Vagina (tissue), 2 donors: ENCODE measurements around the gene BMERB1. TPM values are rescaled to one million over a fixed set of nuclear protein-coding genes. Genes with fewer than 3 reads are reported as not detected.

Source experiments
- DNase-seq, 2 donors: peaks; one replicate each; pipeline ENCODE4 v3.0.0-alpha.2; 2017; ENCODE audit errors: extremely low spot score in 2 of 2
- H3K27ac ChIP-seq: fragments of 200-600 bp; sonication (generic); one replicate; pipeline ENCODE4 v1.5.1; 2019
- H3K27me3 ChIP-seq: fragments of 200-600 bp; sonication (generic); one replicate; pipeline ENCODE4 v1.5.1; 2019
- H3K36me3 ChIP-seq, 2 donors: fragments of 200-600 bp; sonication (generic); one replicate each; pipeline ENCODE4 v1.5.1; 2017 to 2019
- H3K4me1 ChIP-seq: fragments of 200-600 bp; sonication (generic); one replicate; pipeline ENCODE4 v1.5.1; 2019
- H3K4me3 ChIP-seq, 2 donors: fragments of 200-600 bp; sonication (generic); 1 replicate in 1 of 2; 2 replicates in 1 of 2; pipeline ENCODE4 v1.5.1; 2016 to 2019
- H3K9me3 ChIP-seq: fragments of 200-600 bp; sonication (generic); one replicate; pipeline ENCODE4 v1.5.1; 2019
- POLR2A ChIP-seq, 2 donors: fragments of 450-650 bp; IDR thresholded peaks; one replicate each; pipeline ENCODE4 v1.6.1; 2017; ENCODE audit warnings: antibody characterized with exemption in 2 of 2, mild to moderate bottlenecking in 2 of 2, moderate library complexity in 2 of 2
- POLR2AphosphoS5 ChIP-seq, 2 donors: sonication (generic); formaldehyde crosslinking; IDR thresholded peaks; one replicate each; pipeline ENCODE4 v1.9.0; 2017; ENCODE audit warnings: antibody characterized with exemption in 2 of 2, mild to moderate bottlenecking in 2 of 2, low read depth in 1 of 2; ENCODE audit not compliant: insufficient read depth in 1 of 2
- intact Hi-C: fragments of 100-400 bp; cut with DNase I; formaldehyde crosslinking; loops from one replicate; pipeline ENCODE4 v1.15.1; 2023
- total RNA-seq: library from RNA; depleted of rRNA; stranded (reverse); fragments of >200 nt; gene quantifications from one replicate; pipeline ENCODE4 v1.2.3, GENCODE V29; 2016
- TF ChIP-seq, protein P1 (sequence below), 3 experiments: fragments of 450-650 bp in 2 of 3; fragments of 200-600 bp in 1 of 3; sonication (generic) in 1 of 3; IDR thresholded peaks; one replicate each; pipeline ENCODE4 v1.5.1; 2017 to 2019; ENCODE audit warnings: antibody characterized with exemption in 3 of 3, mild to moderate bottlenecking in 2 of 3, moderate library complexity in 2 of 3

The BMERB1 gene
- total RNA-seq, 1 donor from 2014 or later = 46.9 TPM

DNA sequence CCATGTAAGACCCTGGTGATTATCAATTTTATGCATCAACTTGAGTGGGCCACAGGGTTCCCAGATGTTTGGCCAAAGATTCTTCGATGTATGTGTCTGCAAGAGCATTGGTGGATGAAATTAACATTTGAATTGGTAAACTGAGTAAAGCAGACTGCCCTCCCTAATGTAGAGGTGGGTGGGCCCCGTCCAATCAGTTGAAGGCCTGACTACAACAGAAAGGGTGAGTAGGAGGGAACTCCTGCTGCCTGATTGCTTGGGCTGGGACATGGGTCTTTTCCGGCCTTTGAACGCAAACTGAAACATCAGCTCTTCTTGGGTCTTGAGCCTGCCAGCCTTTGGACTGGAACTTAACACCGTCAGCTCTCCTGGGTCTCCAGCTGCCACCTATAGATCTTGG, 90.6 kb downstream of the BMERB1 start:
- Histone ChIP-seq H3K9me3 (no peaks in the 10 kb centered on the region), H3K36me3 (no peaks in the 10 kb centered on the region), H3K27me3 (no peaks in the 10 kb centered on the region), H3K4me3 (no peak overlapping the region), H3K4me1 (peaks cover 32% of the 10 kb centered on the region), H3K27ac (no peak overlapping the region)
- intact Hi-C loops = no loop called here
- no peak for TF ChIP-seq POLR2AphosphoS5 (IDR thresholded peaks at IDR 0.05; ENCODE audit: insufficient read depth in 1 of 2, low read depth in 1 of 2)
- no peak for TF ChIP-seq POLR2A (IDR thresholded peaks at IDR 0.05)
- TF ChIP-seq, protein P1, sequence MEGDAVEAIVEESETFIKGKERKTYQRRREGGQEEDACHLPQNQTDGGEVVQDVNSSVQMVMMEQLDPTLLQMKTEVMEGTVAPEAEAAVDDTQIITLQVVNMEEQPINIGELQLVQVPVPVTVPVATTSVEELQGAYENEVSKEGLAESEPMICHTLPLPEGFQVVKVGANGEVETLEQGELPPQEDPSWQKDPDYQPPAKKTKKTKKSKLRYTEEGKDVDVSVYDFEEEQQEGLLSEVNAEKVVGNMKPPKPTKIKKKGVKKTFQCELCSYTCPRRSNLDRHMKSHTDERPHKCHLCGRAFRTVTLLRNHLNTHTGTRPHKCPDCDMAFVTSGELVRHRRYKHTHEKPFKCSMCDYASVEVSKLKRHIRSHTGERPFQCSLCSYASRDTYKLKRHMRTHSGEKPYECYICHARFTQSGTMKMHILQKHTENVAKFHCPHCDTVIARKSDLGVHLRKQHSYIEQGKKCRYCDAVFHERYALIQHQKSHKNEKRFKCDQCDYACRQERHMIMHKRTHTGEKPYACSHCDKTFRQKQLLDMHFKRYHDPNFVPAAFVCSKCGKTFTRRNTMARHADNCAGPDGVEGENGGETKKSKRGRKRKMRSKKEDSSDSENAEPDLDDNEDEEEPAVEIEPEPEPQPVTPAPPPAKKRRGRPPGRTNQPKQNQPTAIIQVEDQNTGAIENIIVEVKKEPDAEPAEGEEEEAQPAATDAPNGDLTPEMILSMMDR (IDR thresholded peaks at IDR 0.05) = no peak
- DNase-seq = no peak

DNA sequence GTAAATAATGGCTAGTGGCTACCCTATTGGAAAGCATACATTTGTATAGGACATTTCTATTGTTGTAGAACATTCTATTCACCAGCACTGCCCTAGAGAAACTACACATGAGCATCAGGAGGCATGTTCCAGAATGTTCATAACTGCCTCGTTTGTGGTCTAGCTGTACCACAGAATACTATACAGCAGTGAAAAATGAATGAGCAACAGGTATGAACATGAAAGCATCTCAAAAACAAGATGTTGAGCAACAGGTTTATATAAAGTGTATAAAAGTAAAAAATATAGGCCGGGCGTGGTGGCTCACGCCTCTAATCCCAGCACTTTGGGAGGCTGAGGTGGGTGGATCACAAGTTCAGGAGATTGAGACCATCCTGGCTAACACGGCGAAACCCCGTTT, 91.7 kb downstream of the BMERB1 start:
- intact Hi-C loops = no loop called here
- DNase-seq = no peak
- no peak overlapping the region for H3K4me3 ChIP-seq
- TF ChIP-seq POLR2AphosphoS5 (IDR thresholded peaks at IDR 0.05; ENCODE audit: insufficient read depth in 1 of 2, low read depth in 1 of 2) = no peak
- TF ChIP-seq, protein P1 (IDR thresholded peaks at IDR 0.05) = no peak
- TF ChIP-seq POLR2A (IDR thresholded peaks at IDR 0.05) = no peak
- H3K4me1 ChIP-seq = peaks cover 27% of the 10 kb centered on the region
- no peak overlapping the region for H3K27ac ChIP-seq
- H3K9me3 ChIP-seq = no peaks in the 10 kb centered on the region
- H3K27me3 ChIP-seq = no peaks in the 10 kb centered on the region
- no peaks in the 10 kb centered on the region for H3K36me3 ChIP-seq

DNA sequence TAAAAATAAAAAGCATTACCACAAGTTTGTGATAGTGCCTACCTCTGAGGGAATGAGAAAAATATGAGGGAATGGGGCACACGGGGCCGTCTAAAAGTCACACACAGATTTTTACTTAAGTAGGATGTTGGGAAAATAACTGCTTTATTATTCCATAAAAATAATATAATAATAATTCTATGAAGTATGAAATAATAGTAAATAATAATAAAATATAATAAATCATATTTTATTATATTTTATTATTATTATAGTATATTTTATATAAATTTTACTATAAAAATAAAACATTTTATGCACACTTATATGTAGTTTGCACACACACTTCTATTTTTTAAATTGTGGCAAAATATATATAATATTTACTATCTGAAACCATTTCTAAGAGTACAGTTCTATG, 92.3 kb downstream of the BMERB1 start:
- H3K4me3 ChIP-seq = no peak overlapping the region
- intact Hi-C loops = no loop called here
- no peaks in the 10 kb centered on the region for H3K27me3 ChIP-seq
- TF ChIP-seq, protein P1 (IDR thresholded peaks at IDR 0.05) = no peak
- TF ChIP-seq POLR2A (IDR thresholded peaks at IDR 0.05) (no peak), POLR2AphosphoS5 (IDR thresholded peaks at IDR 0.05; ENCODE audit: insufficient read depth in 1 of 2, low read depth in 1 of 2) (no peak)
- peaks cover 21% of the 10 kb centered on the region for H3K4me1 ChIP-seq
- no peak overlapping the region for H3K27ac ChIP-seq
- no peak for DNase-seq
- no peaks in the 10 kb centered on the region for H3K9me3 ChIP-seq
- H3K36me3 ChIP-seq = no peaks in the 10 kb centered on the region

DNA sequence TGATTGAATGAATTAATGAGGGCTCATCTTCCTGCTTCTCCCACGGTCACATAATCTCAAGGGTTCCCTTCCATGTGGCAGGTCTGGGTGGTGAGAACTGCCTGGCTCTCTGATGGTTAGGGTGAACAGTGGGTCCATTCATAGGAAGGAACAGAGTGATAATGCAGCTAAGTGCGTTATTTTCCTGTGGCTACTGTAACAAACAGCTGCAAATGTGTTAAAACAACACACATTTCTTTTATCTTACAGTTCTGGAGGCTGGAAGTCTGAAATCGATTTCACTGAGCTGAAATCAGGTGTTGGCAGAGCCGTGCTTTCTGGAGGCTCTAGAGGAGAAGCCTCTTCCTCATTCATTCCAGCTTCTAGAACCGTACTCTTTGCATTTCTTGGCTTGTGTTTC, 95.3 kb downstream of the BMERB1 start:
- no peaks in the 10 kb centered on the region for H3K27me3 ChIP-seq
- no peak overlapping the region for H3K4me3 ChIP-seq
- intact Hi-C loops = no loop called here
- TF ChIP-seq POLR2AphosphoS5 (IDR thresholded peaks at IDR 0.05; ENCODE audit: insufficient read depth in 1 of 2, low read depth in 1 of 2) (no peak), POLR2A (IDR thresholded peaks at IDR 0.05) (no peak)
- TF ChIP-seq, protein P1 (IDR thresholded peaks at IDR 0.05) = no peak
- no peak for DNase-seq
- H3K9me3 ChIP-seq = no peaks in the 10 kb centered on the region
- H3K27ac ChIP-seq = no peak overlapping the region
- no peaks in the 10 kb centered on the region for H3K4me1 ChIP-seq
- H3K36me3 ChIP-seq = no peaks in the 10 kb centered on the region

DNA sequence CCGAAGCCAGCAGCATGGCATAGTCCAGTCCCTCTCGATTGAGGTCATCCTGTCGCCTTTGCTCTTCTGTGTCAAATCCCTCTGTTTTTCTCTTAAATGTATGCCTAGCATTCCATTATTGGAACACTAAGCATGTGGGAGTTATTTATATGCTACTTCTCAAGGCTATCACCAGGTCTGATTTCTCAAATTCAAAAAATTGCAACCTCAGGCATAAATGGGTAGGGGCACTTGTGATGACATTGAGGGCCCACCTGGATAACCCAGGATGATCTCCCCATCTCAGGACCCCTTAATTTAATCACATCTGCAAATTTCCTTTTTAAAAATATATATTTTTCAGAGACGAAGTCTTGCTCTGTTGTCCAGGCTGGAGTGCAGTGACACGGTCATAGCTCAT, 95.7 kb downstream of the BMERB1 start:
- no peaks in the 10 kb centered on the region for H3K9me3 ChIP-seq
- DNase-seq = no peak
- TF ChIP-seq, protein P1 (IDR thresholded peaks at IDR 0.05) = no peak
- TF ChIP-seq POLR2A (IDR thresholded peaks at IDR 0.05) (no peak), POLR2AphosphoS5 (IDR thresholded peaks at IDR 0.05; ENCODE audit: insufficient read depth in 1 of 2, low read depth in 1 of 2) (no peak)
- intact Hi-C loops = no loop called here
- H3K4me1 ChIP-seq = no peaks in the 10 kb centered on the region
- no peaks in the 10 kb centered on the region for H3K27me3 ChIP-seq
- no peaks in the 10 kb centered on the region for H3K36me3 ChIP-seq
- no peak overlapping the region for H3K27ac ChIP-seq
- no peak overlapping the region for H3K4me3 ChIP-seq
